GM12892 (cell line): ENCODE results near the gene FSCN2.

Source experiments
- POLR2A ChIP-seq: IDR thresholded peaks from 2 replicates; pipeline ENCODE4 v1.6.1; 2011; ENCODE audit warnings: low read depth, low read length, control low read depth
- POLR2AphosphoS5 ChIP-seq: IDR thresholded peaks from 2 replicates; pipeline ENCODE4 v1.6.1; 2011; ENCODE audit warnings: low read depth, low read length, control low read depth

DNA sequence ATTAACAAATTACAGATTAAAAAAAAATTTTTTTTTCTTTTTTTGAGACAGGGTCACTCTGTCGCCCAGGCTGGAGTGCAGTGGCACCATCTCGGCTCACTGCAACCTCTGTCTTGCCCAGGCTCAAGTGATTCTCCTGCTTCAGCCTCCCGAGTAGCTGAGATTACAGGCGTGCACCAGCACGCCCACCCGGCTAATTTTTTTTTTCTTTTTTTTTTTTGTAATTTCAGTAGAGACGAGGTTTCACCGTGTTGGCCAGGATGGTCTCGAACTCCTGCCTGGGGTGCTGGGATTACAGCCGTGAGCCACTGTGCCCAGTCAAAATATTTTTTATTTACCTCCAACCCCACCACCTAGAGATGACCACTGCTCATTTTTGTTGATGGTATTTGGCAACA, 41.1 kb upstream of the FSCN2 start:
- TF ChIP-seq POLR2A (no peak), POLR2AphosphoS5 (no peak)
